NCI-H2171 treated with DMSO at 0.1 percent for 48 hours (cell line): ENCODE results near the gene HES4.
A peak's percentile ranks its signal among the peaks of the same experiment; 100 is the strongest.

Experiments used
- DNase-seq: peaks from one replicate; lab custom pipeline; 2025; lab: John Stamatoyannopoulos, UW

The HES4 gene, protein sequence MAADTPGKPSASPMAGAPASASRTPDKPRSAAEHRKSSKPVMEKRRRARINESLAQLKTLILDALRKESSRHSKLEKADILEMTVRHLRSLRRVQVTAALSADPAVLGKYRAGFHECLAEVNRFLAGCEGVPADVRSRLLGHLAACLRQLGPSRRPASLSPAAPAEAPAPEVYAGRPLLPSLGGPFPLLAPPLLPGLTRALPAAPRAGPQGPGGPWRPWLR

DNA sequence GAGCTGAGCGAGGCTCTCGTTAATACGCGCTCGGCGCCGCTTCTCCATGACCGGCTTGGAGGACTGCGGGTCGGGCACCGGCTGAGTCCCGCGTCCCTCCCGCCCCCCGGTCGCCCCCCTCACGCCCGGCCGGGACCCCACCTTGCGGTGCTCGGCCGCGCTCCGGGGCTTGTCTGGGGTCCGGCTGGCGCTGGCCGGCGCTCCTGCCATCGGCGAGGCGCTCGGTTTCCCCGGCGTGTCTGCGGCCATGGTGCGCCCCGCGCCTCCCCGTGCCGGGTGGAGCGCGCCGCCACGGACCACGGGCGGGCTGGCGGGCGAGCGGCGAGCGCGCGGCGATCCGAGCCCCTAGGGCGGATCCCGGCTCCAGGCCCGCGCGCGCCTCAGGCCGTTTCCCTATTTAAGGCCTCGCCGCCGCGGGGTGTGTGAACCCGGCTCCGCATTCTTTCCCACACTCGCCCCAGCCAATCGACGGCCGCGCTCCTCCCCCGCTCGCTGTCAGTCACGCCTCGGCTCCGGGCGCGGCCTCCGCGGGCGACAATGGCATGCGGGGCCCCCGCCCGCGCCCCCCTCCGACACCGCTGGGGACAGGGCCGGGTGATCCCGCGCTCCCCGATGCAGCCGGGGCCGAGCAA, at the start of gene HES4:
Gene HES4 (minus strand): TSS at position 373 of the 632 bp plus-strand sequence. CDS start 124 bp downstream, at position 249.
- DNase-seq, result peak; percentile 86

DNA sequence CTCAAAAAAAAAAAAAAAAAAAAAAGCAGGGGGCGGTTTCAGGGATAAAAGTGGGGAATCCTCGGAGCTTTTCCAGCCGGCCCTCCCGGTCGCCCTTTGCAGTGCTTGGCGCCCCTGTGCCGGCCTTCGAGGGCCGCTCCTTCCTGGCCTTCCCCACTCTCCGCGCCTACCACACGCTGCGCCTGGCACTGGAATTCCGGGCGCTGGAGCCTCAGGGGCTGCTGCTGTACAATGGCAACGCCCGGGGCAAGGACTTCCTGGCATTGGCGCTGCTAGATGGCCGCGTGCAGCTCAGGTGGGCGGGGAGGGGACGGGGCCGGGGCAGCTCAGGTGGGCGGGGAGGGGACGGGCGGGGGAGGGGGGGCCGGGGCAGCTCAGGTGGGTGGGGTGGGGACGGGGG, 48.9 kb upstream of the HES4 start:
- DNase-seq, result no peak

DNA sequence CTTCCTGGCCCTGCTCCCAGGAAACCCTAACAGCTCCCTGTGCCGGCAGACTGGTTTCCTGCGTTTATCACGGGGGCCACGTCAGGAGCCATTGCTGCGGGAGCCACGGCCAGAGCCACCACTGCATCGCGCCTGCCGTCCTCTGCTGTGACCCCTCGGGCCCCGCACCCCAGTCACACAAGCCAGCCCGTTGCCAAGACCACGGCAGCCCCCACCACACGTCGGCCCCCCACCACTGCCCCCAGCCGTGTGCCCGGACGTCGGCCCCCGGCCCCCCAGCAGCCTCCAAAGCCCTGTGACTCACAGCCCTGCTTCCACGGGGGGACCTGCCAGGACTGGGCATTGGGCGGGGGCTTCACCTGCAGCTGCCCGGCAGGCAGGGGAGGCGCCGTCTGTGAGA, 48.1 kb upstream of the HES4 start:
- DNase-seq, result no peak

DNA sequence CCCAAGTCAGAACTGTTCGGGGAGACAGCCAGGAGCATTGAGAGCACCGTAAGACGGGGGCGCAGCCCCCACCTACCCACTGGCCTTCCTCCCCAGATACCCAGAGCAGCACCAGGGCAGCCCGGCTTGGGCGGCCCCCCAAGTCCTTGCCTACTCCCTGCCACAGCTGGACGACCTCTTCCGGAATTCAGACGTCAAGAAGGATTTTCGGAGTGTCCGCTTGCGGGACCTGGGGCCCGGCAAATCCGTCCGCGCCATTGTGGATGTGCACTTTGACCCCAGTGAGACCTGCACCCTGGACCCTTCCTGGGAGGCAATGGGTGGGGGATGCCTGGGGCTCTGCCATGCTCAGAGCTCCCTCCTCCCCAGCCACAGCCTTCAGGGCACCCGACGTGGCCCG, 47.5 kb upstream of the HES4 start:
- no peak for DNase-seq

DNA sequence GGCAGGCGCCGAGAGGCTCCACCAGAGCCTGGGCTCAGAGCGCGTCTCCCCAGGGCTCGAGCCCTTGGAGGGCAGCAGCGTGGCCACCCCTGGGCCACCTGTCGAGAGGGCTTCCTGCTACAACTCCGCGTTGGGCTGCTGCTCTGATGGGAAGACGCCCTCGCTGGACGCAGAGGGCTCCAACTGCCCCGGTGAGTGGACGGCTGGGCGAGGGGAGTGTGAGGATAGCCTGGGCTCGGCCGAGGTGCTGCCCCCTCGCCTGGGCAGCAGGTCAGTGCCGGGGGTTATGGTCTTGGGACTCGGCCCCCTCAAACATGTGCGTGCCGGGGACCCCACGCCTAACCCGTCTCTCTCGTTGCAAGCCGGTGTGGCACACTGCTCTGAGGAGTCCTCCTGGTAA, 46.9 kb upstream of the HES4 start:
- DNase-seq, result no peak

DNA sequence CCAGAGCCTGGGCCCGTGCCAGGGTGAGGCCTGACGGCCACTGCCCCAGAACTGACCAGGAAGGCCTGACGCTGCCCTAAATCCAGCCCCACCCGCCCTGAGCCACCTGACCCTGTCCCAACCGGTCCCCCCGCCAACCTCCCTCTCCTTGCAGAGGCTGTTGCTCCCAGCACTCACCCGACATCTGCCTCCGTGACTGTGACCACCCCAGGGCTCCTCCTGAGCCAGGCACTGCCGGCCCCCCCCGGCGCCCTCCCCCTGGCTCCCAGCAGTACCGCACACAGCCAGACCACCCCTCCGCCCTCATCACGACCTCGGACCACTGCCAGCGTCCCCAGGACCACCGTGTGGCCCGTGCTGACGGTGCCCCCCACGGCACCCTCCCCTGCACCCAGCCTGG, 46.3 kb upstream of the HES4 start:
- no peak for DNase-seq

DNA sequence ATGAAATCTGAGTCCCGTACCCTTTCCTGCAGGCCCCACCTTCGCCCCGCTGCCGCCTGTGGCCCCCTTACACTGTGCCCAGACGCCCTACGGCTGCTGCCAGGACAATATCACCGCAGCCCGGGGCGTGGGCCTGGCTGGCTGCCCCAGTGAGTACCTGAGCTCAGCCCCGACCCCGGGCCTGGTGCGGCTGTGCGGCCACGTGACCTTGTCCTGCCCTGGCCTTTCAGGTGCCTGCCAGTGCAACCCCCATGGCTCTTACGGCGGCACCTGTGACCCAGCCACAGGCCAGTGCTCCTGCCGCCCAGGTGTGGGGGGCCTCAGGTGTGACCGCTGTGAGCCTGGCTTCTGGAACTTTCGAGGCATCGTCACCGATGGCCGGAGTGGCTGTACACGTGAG, 45.2 kb upstream of the HES4 start:
- DNase-seq, result no peak

DNA sequence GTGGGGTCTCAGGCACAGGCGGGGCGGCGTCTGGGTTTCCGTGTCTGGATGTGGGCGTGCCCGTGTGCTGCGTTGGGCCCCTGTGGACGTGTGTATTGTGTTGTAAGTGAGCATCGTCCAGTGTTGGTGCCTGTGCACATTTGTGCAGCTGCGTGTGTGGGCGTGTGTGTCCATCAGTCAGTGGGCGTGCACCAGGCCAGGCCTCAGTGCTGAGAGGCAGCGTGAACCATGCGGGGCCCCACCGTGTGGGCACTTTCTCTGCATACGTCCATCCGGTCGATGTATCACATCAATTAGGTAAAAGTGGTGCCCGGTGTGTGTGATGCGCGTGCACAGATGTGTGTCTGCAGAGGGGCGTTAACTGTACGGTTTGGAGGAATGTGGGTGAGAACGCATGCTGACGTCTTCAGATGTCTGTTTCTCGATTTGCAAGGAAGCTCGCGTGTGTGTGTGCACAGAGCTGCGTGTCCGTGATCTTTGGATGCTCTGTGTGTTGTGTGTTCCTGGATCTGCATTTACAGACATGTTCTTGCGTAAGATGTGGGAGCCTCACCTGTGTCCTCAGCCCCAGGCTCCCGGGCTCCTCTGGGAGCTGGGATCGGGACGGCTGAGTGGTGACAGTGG, 44.7 kb upstream of the HES4 start:
- DNase-seq, result no peak

DNA sequence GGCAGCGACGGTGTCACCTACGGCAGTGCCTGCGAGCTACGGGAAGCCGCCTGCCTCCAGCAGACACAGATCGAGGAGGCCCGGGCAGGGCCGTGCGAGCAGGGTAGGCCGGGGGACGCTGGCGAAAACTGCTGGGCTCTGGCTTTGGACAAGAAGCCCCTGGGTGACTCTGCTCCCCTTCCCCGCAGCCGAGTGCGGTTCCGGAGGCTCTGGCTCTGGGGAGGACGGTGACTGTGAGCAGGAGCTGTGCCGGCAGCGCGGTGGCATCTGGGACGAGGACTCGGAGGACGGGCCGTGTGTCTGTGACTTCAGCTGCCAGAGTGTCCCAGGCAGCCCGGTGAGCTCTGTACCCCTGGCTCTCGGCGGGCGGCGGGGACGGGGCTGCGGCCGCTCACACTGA, 44.0 kb upstream of the HES4 start:
- DNase-seq, result no peak

DNA sequence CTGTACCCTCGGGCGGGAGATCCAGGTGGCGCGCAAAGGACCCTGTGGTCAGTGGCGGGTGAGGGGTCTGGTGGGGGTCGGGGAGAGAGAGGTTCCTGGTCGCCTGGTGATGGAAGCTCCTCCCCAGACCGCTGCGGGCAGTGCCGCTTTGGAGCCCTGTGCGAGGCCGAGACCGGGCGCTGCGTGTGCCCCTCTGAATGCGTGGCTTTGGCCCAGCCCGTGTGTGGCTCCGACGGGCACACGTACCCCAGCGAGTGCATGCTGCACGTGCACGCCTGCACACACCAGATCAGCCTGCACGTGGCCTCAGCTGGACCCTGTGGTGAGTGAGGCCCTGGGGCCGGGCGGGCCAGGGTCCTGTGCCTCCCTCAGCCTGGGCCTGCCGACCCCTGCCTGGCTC, 43.5 kb upstream of the HES4 start:
- DNase-seq, result no peak

DNA sequence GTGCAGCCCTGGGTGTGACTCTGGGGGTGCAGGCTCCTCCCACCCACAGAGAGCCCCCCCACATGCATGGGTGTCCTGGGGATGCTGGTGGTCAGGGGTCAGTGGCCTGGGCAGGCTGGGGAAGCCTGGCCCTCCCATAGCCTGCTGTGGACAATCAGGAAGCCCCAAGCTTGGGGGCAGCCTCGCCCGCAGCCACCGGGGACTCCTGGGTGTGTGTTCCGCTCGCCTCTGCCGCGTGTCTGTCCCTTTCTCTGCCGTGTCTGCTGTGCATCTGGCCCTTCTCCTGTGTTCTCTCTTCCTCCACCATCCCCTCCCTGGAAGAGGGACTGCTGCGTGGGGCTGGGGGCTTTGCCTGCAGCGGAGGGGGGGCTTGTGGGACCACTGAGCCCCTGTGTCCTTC, 42.9 kb upstream of the HES4 start:
- no peak for DNase-seq

DNA sequence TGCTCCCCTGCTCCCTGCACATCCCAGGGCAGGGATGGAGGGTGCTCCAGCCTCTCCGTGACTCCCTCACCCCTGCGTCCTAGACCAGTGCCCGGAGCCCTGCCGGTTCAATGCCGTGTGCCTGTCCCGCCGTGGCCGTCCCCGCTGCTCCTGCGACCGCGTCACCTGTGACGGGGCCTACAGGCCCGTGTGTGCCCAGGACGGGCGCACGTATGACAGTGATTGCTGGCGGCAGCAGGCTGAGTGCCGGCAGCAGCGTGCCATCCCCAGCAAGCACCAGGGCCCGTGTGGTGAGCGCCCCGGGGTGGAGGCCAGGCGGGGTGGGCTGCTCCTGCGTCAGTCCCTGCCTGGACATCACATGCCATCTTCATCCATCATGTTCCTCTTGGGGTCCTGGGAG, 42.0 kb upstream of the HES4 start:
- DNase-seq, result no peak

DNA sequence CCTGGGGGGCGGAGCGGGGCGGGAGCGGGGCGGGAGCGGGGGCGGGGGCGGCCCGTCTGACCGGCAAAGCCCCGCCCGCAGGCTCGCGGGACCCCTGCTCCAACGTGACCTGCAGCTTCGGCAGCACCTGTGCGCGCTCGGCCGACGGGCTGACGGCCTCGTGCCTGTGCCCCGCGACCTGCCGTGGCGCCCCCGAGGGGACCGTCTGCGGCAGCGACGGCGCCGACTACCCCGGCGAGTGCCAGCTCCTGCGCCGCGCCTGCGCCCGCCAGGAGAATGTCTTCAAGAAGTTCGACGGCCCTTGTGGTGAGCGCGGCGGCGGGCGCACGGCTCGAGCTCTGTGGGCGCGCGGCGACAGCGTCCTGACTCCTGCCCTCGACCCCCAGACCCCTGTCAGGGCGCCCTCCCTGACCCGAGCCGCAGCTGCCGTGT, 41.2 kb upstream of the HES4 start:
- DNase-seq, result no peak

DNA sequence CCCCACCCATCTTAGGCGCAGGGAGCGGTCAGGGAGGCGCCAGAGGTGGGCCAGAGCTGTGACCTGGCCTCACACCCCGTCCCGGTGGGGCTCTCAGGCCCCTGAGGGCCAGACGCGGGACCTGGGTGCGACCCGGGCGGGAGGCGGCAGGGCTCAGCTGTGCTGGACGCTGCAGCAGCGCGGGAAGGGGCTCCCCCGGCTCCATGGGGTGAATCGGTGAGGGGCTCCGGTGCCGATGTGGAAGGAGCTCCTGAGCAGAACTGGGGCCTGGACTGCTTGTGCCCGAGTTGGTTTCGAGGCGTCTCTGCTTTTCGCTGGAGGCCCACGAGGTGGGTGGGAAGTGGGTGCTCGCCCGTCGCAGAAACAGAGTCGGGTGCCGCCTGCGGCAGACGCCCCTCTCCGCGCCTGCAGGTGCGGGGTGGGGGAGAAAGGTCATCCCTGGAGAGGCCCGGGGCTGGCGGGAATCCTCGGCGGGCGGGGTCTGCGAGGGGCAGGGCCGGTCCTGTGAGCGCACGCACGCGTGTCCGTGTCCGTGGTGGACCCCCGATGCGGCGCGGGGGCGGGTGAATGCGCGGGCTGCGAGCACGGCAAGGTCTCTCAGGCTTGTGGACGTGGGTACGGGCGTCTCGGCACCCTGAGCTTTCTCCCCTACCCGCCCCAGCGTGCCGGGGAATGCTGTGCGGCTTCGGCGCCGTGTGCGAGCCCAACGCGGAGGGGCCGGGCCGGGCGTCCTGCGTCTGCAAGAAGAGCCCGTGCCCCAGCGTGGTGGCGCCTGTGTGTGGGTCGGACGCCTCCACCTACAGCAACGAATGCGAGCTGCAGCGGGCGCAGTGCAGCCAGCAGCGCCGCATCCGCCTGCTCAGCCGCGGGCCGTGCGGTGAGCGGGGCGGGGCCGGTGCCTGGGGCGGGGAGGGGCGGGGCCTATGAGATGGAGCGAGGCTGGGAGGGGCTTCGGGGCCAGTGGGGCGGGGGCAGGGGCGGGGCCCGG, 40.4 kb upstream of the HES4 start:
- peak; percentile 70 for DNase-seq

DNA sequence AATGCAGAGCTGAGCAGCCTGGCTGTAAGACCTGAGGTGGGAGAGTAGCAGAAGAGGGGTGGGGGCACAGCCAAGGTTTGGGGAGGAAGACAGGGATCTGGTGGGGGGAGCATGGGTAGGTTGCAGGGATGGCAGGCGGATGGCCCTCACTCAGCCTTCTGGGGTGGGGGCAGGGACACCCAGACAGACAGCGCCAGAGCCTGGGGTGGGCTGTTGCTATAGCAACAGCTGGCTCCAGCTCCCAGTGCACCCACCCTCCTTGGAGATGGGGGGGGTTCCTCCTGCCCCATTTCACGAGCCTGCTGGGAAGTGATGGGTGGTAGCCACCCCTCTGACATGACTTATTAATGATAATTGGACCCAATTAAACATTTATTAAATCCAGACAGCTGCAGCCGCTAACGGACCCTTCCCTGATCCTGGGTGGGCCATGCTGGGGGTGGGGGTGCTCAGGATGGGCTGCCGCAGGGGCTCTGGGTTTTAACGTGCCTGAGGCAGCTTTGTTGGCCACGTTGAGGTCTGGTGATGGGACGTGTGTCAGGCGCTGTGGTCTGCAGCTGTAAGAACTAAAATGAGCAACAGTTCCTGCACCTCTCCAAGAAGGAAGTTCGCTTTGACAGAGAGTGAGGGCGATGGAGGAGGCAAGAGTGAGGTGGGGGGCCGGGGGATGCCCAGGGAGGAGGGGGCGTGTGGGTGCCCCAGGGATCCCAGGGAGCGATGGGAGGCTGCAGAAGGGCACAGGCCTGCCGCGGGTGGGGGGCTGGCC, 39.4 kb upstream of the HES4 start:
- DNase-seq, result no peak

DNA sequence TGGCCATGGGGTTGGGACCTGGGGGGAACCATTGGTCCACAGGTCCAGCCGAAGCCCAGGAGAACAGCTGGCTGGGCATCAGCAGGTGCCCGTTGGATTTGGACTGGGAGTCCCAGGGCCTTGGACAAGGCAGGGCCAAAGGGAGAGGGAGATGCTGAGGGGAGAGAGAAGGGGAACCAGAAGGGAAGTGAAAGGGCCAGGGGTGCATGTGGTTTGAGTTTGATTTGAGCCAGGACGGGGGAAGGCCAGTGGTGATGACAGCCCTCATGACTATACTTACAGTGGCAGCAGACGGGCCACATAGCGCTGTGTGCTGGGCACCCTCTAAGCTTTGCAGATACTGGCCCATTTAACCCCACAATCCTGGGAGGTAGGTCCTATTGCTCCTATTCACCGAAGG, 38.8 kb upstream of the HES4 start:
- no peak for DNase-seq

DNA sequence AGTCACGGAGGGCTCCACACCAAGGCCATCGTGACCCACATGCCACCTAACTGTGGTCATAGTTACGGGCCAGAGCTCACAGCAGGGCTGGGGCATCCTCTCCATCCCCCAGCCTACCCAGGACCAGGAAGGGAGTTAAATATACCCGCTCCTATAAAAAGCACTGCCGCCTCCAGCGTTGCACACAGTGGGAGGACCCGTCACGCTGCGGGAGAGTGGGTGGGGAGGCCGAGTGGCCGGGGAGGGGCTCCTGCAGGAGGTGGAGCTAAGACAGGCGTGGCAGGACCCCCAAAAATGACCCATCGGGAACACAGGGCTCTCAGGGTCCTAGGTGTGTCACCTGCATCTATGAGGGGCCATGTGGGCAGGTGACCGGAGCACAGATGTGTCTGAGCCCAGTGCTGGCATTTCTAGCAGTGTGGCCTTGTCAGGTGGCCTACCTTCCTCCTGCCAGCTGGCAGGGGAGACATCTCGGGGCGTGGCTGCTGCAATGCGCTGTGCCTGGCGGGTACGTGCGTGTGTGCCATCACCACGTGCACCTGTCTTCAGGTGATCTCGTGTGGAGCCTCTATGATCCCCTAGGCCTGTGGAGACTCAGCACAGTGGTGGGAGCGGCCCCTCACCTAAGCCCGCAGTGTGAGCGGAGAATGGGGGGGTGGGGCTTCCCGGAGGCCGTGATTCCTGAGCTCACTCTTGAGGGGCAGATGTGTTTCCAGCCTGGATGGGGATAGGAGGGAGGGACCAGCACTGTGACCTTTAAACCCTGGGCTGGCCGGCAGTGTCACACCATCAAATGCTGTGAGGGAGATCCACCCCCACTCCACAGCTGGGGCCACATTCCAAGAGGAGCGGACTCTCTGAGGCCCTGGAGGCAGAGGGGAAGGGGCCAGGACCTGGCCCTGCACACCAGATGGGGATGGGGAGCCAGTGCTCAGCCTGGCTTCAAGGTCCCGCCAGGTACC, 37.8 kb upstream of the HES4 start:
- no peak for DNase-seq

DNA sequence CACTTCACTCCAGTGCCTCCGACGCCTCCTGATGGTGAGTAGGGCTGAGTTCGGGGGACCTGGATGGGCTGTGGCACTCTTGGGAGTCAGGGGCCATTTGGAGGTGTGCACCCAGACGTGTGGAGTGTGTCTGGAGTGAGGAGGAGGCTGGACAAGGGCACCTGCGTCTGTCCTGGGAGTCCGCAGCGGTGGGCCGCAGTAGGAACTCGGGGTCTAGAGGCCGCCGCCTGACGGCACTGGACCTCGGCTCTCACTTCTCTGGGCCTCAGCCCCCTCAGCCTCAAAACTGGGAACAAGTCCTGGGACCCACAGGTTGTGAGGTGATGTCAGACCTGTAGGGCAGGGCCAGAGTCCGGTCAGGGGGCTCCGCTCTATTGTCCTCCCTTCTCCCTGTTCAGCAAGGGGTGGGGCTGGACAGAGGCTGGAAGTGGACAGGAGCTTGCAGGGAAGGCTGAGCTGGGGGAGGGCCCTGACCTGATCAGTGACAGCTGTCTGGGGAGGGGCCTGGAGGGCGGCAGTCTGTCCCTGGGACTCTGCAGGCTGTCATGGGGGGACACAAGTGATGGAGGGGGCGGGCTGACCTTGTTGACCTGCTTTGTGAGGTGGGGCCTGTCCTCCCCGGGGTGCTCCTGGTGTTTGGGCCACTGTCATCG, 35.5 kb upstream of the HES4 start:
- no peak for DNase-seq

DNA sequence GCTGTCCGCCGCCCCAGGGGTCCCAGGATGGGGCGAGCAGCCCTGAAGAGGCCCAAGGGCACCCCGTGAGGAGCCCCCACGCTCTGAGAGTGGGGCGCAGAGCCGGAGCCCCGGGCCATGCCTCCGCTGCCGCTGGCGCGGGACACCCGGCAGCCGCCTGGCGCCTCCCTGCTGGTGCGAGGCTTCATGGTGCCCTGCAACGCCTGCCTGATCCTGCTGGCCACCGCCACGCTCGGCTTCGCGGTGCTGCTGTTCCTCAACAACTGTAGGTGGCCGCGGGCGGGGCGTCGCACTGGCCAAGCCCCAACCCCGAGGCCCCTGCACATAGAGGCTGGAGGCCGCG, 34.5 kb upstream of the HES4 start:
- DNase-seq, result no peak
